BLaER1 treated with 17β-estradiol and CSF1 and Interleukin-3, amounts not matched to agents 10 nM and 100 nM (cell line): ENCODE measurements around the gene LDLR.
"Not testable (repeated sequence)": the region's sequence is repeated elsewhere in the genome, so short reads cannot be mapped to it uniquely, and the experiment has no call there.

Experiments used
- H3K27ac ChIP-seq, 11 experiments: shearing (Covaris generic); formaldehyde crosslinking; 2 replicates each; pipeline ENCODE4 v1.8.1; 2022
- H3K27me3 ChIP-seq, 11 experiments: shearing (Covaris generic); formaldehyde crosslinking; 2 replicates each; pipeline ENCODE4 v1.8.1; 2022
- H3K36me3 ChIP-seq, 11 experiments: shearing (Covaris generic); formaldehyde crosslinking; 2 replicates each; pipeline ENCODE4 v1.8.1; 2022
- H3K4me1 ChIP-seq, 10 experiments: shearing (Covaris generic); formaldehyde crosslinking; 2 replicates each; pipeline ENCODE4 v1.8.1; 2022
- H3K4me2 ChIP-seq, 11 experiments: shearing (Covaris generic); formaldehyde crosslinking; 2 replicates each; pipeline ENCODE4 v1.8.1; 2022
- H3K4me3 ChIP-seq, 10 experiments: shearing (Covaris generic); formaldehyde crosslinking; 2 replicates each; pipeline ENCODE4 v1.8.1; 2022
- H3K9ac ChIP-seq, 11 experiments: shearing (Covaris generic); formaldehyde crosslinking; 2 replicates each; pipeline ENCODE4 v1.8.1; 2022
- H3K9me3 ChIP-seq, 11 experiments: shearing (Covaris generic); formaldehyde crosslinking; replicated peaks in 1 of 11; 2 replicates each; pipeline ENCODE4 v1.8.1; 2022
- H4K20me1 ChIP-seq, 11 experiments: shearing (Covaris generic); formaldehyde crosslinking; 2 replicates each; pipeline ENCODE4 v1.8.1; 2022
- Cebpa-rat ChIP-seq, 11 experiments: shearing (Covaris generic); IDR thresholded peaks; 2 replicates each; pipeline ENCODE4 v1.8.1; 2022

LDLR gene

GRCh38 chr19:11179716-11180297 is 90.5 kb downstream of the LDLR start:
- Histone ChIP-seq H3K9me3 (peaks cover 5 to 10% (median 8%) of the 10 kb centered on the region in 11 experiments; a peak in 21 of 22 replicates), H4K20me1 (peaks cover 0 to 18% (median 0%) of the 10 kb centered on the region in 11 experiments; a peak in 5 of 22 replicates), H3K4me1 (peaks cover 23 to 41% (median 36%) of the 10 kb centered on the region in 10 experiments), H3K36me3 (peaks cover 32 to 71% (median 56%) of the 10 kb centered on the region in 11 experiments), H3K27ac (peak overlapping the region in 10 of 11 experiments; percentile 7 to 62 (median 48); a peak in 14 of 22 replicates), H3K4me3 (peak overlapping the region in 2 of 10 experiments; percentile 13 to 32; a peak in 1 of 20 replicates), H3K4me2 (peak overlapping the region; percentile 60 to 88 (median 78)), H3K27me3 (no peaks in the 10 kb centered on the region), H3K9ac (peak overlapping the region in 9 of 11 experiments; percentile 14 to 44 (median 29); a peak in 13 of 22 replicates)
- no peak for TF ChIP-seq Cebpa-rat (IDR thresholded peaks at IDR 0.05)

- H3K4me2 ChIP-seq, result peak overlapping the region; percentile 60 to 88 (median 78)
- H3K36me3 ChIP-seq, result peaks cover 29 to 71% (median 56%) of the 10 kb centered on the region in 11 experiments
- H3K4me3 ChIP-seq, result 0 out of 20 replicates have a peak overlapping the region, but pooled peaks of 1 of the 10 experiments have one; percentile 32
- peaks cover 0 to 18% (median 0%) of the 10 kb centered on the region in 11 experiments; a peak in 5 of 22 replicates for H4K20me1 ChIP-seq
- TF ChIP-seq Cebpa-rat (IDR thresholded peaks at IDR 0.05), result no peak
- H3K27ac ChIP-seq, result peak overlapping the region in 10 of 11 experiments; percentile 7 to 62 (median 46); a peak in 13 of 22 replicates
- H3K27me3 ChIP-seq, result no peaks in the 10 kb centered on the region
- peaks cover 28 to 47% (median 38%) of the 10 kb centered on the region in 10 experiments for H3K4me1 ChIP-seq
- peaks cover 5 to 10% (median 8%) of the 10 kb centered on the region in 11 experiments; a peak in 21 of 22 replicates for H3K9me3 ChIP-seq
- peak overlapping the region in 8 of 11 experiments; percentile 14 to 44 (median 24); a peak in 11 of 22 replicates for H3K9ac ChIP-seq
Observed at GRCh38 chr19:11180346-11180745, 91.1 kb downstream of the LDLR start.

- Histone ChIP-seq H3K9me3 (peaks cover 5 to 10% (median 8%) of the 10 kb centered on the region in 11 experiments; a peak in 21 of 22 replicates), H3K4me2 (peak overlapping the region in 8 of 11 experiments; percentile 66 to 88 (median 78); a peak in 15 of 22 replicates), H3K27ac (peak overlapping the region in 2 of 11 experiments; percentile 45 to 46; a peak in 3 of 22 replicates), H4K20me1 (peaks cover 0 to 14% (median 0%) of the 10 kb centered on the region in 11 experiments; a peak in 5 of 22 replicates), H3K4me1 (peaks cover 34 to 53% (median 44%) of the 10 kb centered on the region in 10 experiments), H3K36me3 (peaks cover 23 to 71% (median 53%) of the 10 kb centered on the region in 11 experiments)
- H3K27me3 ChIP-seq, H3K4me3 ChIP-seq, H3K9ac ChIP-seq: not testable (repeated sequence)
Observed at GRCh38 chr19:11180975-11181374, 91.7 kb downstream of the LDLR start.

- peak; percentile 71 to 96 (median 85); a peak in 21 of 22 replicates for TF ChIP-seq Cebpa-rat (IDR thresholded peaks at IDR 0.05)
- Histone ChIP-seq H3K4me1 (peaks cover 34 to 57% (median 48%) of the 10 kb centered on the region in 10 experiments), H3K9ac (no peak overlapping the region), H3K4me2 (peak overlapping the region in 10 of 11 experiments; percentile 6 to 88 (median 70); a peak in 16 of 22 replicates), H3K36me3 (peaks cover 20 to 71% (median 53%) of the 10 kb centered on the region in 11 experiments), H4K20me1 (peaks cover 0 to 9% (median 0%) of the 10 kb centered on the region in 11 experiments; a peak in 4 of 22 replicates), H3K4me3 (no peak overlapping the region), H3K9me3 (peaks cover 5 to 10% (median 8%) of the 10 kb centered on the region in 11 experiments; a peak in 21 of 22 replicates), H3K27ac (no peak overlapping the region), H3K27me3 (no peaks in the 10 kb centered on the region)
Observed at GRCh38 chr19:11181488-11181887, 92.2 kb downstream of the LDLR start.
